Hypothalamus (tissue), 51 donors: ENCODE data around the gene XPNPEP2.
"Not testable (repeated sequence)": the region's sequence is repeated elsewhere in the genome, so short reads cannot be mapped to it uniquely, and the experiment has no call there.

Source experiments
- DNase-seq, 51 donors: peaks; one replicate each; lab custom pipeline; 2025; lab: John Stamatoyannopoulos, UW

The XPNPEP2 gene

GRCh38 chrX:129719268-129719667 is 19.5 kb upstream of the XPNPEP2 start:
- DNase-seq, result no peak

DNA sequence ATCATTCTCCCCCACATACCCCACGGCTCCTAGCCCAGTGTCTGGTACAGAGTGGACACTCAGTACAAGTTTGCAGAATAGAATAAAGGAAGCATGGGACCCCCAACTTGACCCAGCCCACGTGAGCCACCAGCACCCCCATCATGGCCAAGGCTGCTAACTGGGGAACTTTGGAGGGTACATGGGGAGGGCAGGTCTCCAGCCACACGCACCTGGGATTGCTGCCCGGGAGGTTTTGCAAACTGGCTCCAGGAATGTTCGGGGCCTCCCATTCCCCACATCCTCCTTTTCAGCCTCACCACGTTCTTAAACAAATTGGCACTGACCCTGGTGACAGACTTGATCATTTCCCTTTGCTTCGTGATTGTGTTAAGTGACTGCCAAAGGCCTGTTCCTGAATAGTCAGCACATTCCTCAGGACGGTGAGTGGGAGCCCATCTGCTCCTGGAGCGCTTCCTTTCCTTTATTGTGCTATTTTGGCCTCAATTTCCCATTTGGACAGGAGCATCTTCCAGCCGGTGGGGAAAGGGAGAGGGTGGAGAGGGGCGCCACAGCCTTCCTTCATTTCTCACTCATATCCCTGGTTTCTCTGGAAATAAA is 18.7 kb upstream of the XPNPEP2 start:
- no peak for DNase-seq

DNA sequence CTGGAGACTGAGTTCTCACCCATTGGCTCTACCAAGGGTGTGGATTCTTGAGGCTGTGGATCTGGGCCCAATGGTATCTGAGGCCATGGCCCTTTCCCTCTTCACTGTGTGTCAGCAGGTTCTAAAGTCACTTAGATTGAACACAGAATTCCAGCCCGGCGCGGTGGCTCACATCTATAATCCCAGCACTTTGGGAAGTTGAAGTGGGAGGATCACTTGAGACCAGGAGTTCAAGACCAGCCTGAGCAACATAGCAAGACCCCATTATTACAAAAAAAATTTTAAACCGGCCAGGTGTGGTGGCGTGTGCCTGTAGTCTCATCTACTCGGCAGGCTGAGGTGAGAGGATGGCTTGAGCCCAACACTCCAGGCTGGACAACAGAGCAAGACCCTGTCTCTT is 18.0 kb upstream of the XPNPEP2 start:
- DNase-seq, result no peak

- no peak for DNase-seq
Measured at GRCh38 chrX:129721414-129721813, 17.4 kb upstream of the XPNPEP2 start.

DNA sequence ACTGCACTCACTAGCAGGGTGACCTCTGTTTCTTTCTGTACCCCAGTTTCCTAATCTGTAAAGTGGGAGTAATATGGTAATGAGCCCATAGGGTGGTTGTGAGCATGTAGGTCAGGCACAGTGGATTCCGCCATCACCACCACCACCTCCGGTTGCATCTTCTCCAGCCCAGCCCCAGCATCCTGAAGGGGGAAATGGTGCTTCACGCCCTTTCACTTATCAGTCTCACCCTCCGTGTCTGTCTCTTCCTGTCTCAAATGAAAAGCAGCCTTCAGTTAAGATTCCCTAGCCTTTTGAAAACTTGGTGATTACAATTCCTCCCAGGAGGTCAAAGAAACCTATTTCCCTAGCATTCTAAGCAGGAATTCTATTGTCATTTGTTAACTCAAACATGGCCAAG is 16.9 kb upstream of the XPNPEP2 start:
- no peak for DNase-seq

DNA sequence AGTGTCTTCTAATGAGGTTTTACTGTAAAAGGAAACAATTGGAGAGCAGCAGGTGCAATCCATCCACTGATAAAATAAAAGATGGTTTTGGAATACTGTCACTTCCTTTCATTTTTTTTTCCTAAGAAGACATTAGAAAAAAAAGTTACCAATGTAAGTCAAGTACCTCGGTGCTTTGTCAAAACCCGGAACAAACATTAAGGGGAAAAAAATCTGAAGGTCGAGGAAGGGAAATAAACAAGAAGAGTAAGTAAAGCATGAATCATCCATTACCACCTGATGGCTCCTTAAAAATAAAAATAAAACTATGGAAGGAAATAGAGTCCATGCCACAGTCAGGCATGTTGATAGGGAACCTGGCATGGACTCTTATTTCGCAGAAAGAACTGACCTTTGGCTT is 15.3 kb upstream of the XPNPEP2 start:
- DNase-seq, result no peak

DNA sequence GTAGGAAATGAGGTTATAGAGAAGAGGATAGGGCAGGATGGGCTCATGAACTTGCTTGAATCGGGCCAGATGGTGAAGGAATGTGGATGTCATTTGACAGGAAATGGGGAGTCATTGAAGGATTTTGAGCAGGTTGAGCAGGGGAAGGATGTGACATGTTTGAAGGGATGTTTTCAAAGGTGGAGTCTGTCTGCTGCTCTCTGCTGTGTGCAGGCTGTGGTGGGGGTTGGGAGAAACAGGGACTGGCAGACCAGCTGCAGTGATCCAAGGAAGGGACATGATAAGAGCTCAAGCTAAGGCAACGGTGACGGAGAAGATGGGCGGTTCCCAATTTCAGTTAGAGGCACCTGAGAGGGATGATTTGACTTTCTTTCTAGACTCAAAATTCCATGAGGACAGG is 14.0 kb upstream of the XPNPEP2 start:
- DNase-seq, result no peak

DNA sequence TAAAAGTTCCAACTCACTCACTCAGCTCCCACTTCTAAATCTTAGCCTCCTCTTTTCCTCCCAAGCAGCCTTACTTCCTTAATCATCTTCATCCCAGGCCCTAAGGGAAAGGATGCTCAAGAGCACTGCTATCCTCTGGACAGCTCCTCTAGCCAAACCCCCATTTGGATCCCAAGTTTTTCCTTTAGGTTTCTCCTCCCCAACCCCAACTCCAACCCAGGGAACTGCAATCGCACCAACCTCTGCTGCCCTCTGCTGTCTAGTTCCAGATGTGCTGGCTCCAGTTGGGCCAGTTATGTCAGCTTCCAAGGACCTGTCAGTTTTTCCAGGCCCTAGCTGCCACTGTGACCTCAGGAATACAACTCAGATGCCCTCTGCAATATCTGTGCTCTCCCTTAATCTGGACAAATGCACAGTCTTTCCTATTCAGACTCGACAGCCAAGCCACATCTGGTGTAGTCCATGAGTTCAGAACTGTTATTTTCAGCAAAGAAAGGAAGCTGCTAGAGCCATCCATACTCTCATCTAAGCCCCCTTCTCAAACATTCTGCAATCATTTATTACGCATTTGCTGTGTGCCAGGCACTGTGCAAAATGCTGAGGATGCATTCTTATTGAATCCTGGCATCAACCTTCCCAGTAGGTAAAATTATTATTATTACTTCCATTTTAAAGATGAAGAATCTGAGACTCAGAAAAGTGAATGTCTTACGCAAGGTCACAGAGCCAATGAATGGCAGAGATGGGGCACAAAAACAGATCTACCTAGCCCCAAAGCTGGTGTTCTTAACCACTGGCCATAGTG is 12.3 kb upstream of the XPNPEP2 start:
- DNase-seq, result peak in 47 of 51 donors; percentile 1 to 74 (median 27)

DNA sequence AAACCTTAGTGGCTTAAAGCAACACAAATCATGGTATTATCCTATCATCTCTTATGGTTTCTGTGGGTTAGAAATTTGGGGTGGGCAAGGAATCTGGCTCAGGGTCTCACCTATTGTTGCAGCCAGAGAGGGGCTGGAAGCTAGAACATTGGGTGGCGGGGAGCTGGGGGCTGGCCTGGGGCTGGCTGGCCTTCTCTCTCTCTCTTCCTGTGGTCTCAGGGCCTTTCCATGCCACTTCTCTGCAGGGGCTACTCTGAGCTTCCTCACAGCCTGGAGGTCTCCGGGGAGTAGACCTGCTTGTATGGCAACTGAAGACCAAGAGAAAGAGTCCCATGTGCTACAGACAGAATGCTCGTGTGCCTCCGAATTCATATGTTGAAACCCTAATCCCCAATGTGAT is 10.7 kb upstream of the XPNPEP2 start:
- no peak for DNase-seq

DNA sequence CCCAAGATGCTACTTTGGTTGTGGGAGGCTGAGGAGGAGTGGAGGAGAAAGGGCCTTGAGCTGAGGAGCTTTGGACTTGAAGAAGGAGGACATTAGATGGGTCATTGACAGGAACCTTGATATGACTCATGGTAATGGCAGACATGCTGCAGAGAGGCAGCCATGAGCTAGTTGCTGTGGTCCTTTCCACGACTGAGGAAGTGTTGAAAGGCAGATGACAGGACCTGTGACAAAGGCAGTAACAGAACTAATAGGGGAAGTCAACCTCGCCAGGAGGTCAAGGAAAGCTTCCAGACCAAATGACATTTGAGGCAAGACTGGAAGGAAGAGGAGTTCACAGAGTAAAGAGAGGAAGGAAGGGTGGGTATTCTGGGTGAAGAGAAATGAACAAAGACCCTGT is 7.6 kb upstream of the XPNPEP2 start:
- no peak for DNase-seq

- no peak for DNase-seq
Measured at GRCh38 chrX:129732857-129733256, 5.9 kb upstream of the XPNPEP2 start.

DNA sequence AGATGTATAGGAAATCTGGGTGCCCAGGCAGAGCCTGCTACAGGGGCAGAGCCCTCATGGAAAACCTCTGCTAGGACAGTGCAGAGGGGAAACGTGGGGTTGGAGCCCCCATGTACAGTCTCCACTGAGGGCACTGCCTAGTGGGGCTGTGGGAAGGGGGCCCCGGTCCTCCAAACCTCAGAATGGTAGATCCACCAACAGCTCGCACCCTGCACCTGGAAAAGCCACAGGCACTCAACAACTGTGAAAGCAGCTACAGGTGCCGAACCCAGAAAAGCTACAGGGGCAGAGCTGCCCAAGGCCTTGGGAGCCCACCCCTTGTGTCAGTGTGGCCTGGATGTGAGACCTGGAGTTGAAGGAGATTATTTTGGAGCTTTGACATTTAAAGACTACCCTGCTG is 5.4 kb upstream of the XPNPEP2 start:
- DNase-seq, result no peak

- DNase-seq, result no peak
Measured at GRCh38 chrX:129736491-129736890, 2.3 kb upstream of the XPNPEP2 start.

- DNase-seq, result no peak
Measured at GRCh38 chrX:129737916-129738315, 863 bp upstream of the XPNPEP2 start.

DNA sequence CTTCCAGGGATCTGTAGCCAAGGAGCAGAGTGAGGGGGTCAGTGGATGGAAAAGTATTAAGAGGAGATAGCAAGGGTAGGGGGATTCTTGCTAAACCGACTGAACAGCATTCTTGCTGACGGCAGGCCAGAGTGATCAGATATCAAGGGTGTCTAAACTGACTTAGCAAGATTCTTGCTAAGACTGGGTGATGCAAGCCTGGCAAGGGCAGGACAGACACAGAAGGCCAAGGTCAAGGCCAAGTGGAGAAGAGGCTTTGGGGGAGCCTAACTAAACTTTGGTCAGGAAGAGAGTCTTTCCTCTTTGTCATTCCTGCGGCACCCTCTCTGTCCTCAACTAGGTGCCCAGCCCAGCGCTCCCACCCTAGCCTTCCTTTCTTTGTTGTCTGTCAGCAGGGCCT is 799 bp downstream of the XPNPEP2 start:
- no peak for DNase-seq

- no peak for DNase-seq
Measured at GRCh38 chrX:129741880-129742758, 3.3 kb downstream of the XPNPEP2 start.

- not testable (repeated sequence) for DNase-seq
Measured at GRCh38 chrX:129742759-129743152, 4.0 kb downstream of the XPNPEP2 start.

DNA sequence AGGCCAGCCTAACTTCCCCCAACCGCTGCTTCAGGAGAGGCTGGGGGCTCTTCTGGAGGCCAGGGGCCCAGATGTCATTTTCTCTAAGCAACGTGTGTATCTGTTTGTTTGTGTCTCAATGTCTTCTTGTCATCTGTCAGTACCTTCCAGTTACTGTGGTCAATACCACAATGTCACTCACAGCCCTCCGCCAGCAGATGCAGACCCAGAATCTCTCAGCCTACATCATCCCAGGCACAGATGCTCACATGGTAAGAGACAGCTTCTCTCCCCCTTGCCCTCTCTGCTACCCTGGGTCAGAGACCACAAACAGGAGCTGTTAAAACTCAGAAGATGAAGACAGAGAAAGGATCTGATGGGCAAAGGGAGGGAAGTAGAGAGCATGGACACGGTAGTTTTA is 5.0 kb downstream of the XPNPEP2 start:
- no peak for DNase-seq

GRCh38 chrX:129744861-129745321 is 6.1 kb downstream of the XPNPEP2 start:
- DNase-seq, result no peak

DNA sequence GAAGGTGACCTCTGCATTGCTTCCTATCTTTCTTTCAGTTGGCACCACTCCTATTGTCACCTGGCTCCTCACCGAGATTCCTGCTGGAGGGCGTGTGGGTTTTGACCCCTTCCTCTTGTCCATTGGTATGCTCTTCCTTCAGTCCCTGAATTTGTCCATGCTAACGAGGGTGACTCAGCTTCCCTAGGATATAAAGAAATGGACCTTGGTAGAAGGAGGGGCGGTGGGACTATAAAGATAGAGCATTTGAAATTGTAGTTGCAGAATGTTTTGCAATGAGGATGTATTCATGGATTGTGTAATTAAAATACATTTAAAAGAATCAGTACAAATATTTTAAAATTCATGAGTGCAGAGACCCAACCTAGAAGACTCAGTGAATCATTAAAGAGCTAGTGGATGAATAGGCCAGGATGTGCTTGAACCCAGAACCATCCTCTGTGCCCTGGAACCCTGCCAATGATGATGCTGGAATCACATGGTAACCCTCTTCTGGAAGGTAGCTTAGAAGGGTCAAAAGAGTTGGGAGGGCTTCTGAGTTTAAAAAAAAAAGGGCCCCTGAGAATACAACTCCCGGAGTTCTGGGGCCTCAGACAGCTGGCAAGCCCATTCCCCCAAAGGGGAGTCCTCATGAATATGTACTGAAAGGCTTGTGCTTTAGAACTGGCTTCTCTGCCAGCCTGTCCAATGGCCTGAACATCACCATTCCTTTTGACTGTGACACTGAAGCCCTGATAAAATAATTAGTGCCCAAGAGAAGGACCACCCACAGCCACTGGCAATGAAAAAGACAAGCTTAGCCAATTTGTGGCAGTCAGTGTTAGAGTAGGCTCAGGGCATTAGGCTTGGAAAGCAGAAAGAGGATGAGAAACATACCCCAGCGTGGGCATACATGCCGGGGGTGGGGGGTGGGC is 8.0 kb downstream of the XPNPEP2 start:
- DNase-seq, result no peak
